Endodermal cell (in vitro differentiated cells): ENCODE measurements around the gene CTLA4. TPM values are rescaled to one million over a fixed set of nuclear protein-coding genes. Genes with fewer than 3 reads are reported as not detected.

Source experiments
- DNase-seq: peaks from one replicate; pipeline ENCODE4 v3.0.0-alpha.2; 2017
- H3K27ac ChIP-seq: 2 replicates; pipeline ENCODE4 v1.5.1; 2013; ENCODE audit warnings: mild to moderate bottlenecking, low read depth, low read length, moderate library complexity
- H3K27me3 ChIP-seq: 2 replicates; pipeline ENCODE4 v1.6.1; 2013; ENCODE audit warnings: mild to moderate bottlenecking, low read length, moderate library complexity; ENCODE audit not compliant: insufficient read depth, control insufficient read depth, poor library complexity, severe bottlenecking
- H3K36me3 ChIP-seq: 2 replicates; pipeline ENCODE4 v1.7.0; 2013; ENCODE audit warnings: mild to moderate bottlenecking, low read length, moderate library complexity; ENCODE audit not compliant: control insufficient read depth, insufficient read depth
- H3K4me1 ChIP-seq: one replicate; pipeline ENCODE4 v1.7.0; 2013; ENCODE audit warnings: low read length; ENCODE audit not compliant: control insufficient read depth, insufficient read depth
- H3K4me3 ChIP-seq: 2 replicates; pipeline ENCODE4 v1.5.1; 2013; ENCODE audit warnings: mild to moderate bottlenecking, low read length, moderate library complexity
- H3K9ac ChIP-seq: 2 replicates; pipeline ENCODE4 v1.6.1; 2013; ENCODE audit warnings: mild to moderate bottlenecking, low read length, moderate library complexity; ENCODE audit not compliant: poor library complexity, severe bottlenecking; ENCODE audit errors: extremely low read depth
- H3K9me3 ChIP-seq: 2 replicates; pipeline ENCODE4 v1.6.1; 2013; ENCODE audit warnings: mild to moderate bottlenecking, low read length, moderate library complexity; ENCODE audit not compliant: control insufficient read depth
- H3K27ac Mint-ChIP-seq: 2 replicates; pipeline ENCODE4 v1.8.0; 2020; ENCODE audit warnings: mixed read lengths
- H3K27me3 Mint-ChIP-seq: 2 replicates; pipeline ENCODE4 v1.8.0; 2021; ENCODE audit warnings: mild to moderate bottlenecking, mixed read lengths; ENCODE audit not compliant: insufficient read depth
- H3K36me3 Mint-ChIP-seq: 2 replicates; pipeline ENCODE4 v1.8.0; 2020; ENCODE audit warnings: low read depth, mixed read lengths
- H3K4me1 Mint-ChIP-seq: 2 replicates; pipeline ENCODE4 v1.8.0; 2020; ENCODE audit warnings: mixed read lengths
- H3K4me3 Mint-ChIP-seq: 2 replicates; pipeline ENCODE4 v1.8.0; 2020; ENCODE audit warnings: mild to moderate bottlenecking, moderate library complexity, mixed read lengths
- H3K9me3 Mint-ChIP-seq: 2 replicates; pipeline ENCODE4 v1.8.0; 2020; ENCODE audit warnings: mild to moderate bottlenecking, mixed read lengths
- CTCF ChIP-seq: fragments of 200-600 bp; sonication (generic); conservative IDR thresholded peaks from 2 replicates; pipeline ENCODE4 v1.5.0; 2021; ENCODE audit warnings: antibody characterized with exemption, mild to moderate bottlenecking
- whole genome bisulfite sequencing, 2 experiments: methylation state at CpG; one replicate each; pipeline versions ENCODE4 v1.1.5 to v1.1.7; 2013; ENCODE audit warnings: missing lambda C conversion rate in 2 of 2, mixed read lengths in 1 of 2; ENCODE audit not compliant: insufficient coverage in 1 of 2, insufficient read length in 1 of 2; 5-methylcytosine and 5-hydroxymethylcytosine counted together
- total RNA-seq, 2 donors: library from RNA; stranded (reverse); fragmentation: NEBNext Ultra II Directional in 1 of 2; extraction: Animal tissue kit (Norgen Biotek cat#: 25700) in 1 of 2; gene quantifications; 2 replicates in 1 of 2; 3 replicates in 1 of 2; pipeline ENCODE4 v1.2.1, GENCODE V29; 2021

The CTLA4 gene
- total RNA-seq, 2 donors from 2014 or later = not detected

- H3K9me3 ChIP-seq = no peaks in the 10 kb centered on the region
- H3K27ac Mint-ChIP-seq = no peak overlapping the region
- TF ChIP-seq CTCF = no peak
- no peak overlapping the region for H3K27ac ChIP-seq
- DNase-seq = no peak
- H3K4me3 ChIP-seq = no peak overlapping the region
- H3K36me3 Mint-ChIP-seq = no peaks in the 10 kb centered on the region
- no peaks in the 10 kb centered on the region for H3K27me3 Mint-ChIP-seq
- H3K9me3 Mint-ChIP-seq = no peaks in the 10 kb centered on the region
- WGBS, 2 experiments = 93 to 94% methylated on average over 5 to 7 of the region's 7 CpGs
- no peaks in the 10 kb centered on the region for H3K4me1 ChIP-seq
- H3K4me1 Mint-ChIP-seq = no peaks in the 10 kb centered on the region
- no peak overlapping the region for H3K4me3 Mint-ChIP-seq
- no peaks in the 10 kb centered on the region for H3K27me3 ChIP-seq
- no peaks in the 10 kb centered on the region for H3K36me3 ChIP-seq
- no peak overlapping the region for H3K9ac ChIP-seq
Measured at GRCh38 chr2:203893840-203894239, 26.3 kb downstream of the CTLA4 start.

- no peak overlapping the region for H3K4me3 ChIP-seq
- no peaks in the 10 kb centered on the region for H3K27me3 Mint-ChIP-seq
- no peaks in the 10 kb centered on the region for H3K36me3 Mint-ChIP-seq
Measured at GRCh38 chr2:203894262-203894661, 26.7 kb downstream of the CTLA4 start.

DNA sequence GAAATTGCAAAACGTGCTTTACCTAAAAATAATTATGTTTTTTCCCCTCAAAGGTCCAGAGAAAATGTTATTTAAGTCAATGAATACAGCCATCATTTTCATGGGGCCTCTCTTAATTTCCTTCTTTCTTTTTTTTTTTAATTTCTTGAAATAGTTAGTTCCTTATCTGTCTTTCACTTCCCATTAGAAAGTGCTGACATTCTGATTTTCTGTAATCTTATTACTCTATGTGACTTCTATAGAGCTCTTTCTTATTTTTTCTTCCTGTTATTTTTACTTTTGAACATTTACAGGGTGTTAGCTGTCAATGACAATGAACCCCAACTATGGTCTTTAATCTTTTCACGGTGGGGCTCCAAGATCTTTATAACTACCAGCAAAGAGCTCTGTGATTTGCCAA is 30.0 kb downstream of the CTLA4 start:
- H3K27me3 Mint-ChIP-seq = no peaks in the 10 kb centered on the region

More at GRCh38 chr2:203894262-203894661, 26.7 kb downstream of the CTLA4 start:
- Mint-ChIP-seq H3K9me3 (no peaks in the 10 kb centered on the region), H3K4me1 (no peaks in the 10 kb centered on the region), H3K4me3 (no peak overlapping the region), H3K27ac (no peak overlapping the region)
- Histone ChIP-seq H3K9me3 (no peaks in the 10 kb centered on the region), H3K9ac (no peak overlapping the region), H3K36me3 (no peaks in the 10 kb centered on the region), H3K27me3 (no peaks in the 10 kb centered on the region), H3K4me1 (no peaks in the 10 kb centered on the region), H3K27ac (no peak overlapping the region)
- no peak for DNase-seq
- TF ChIP-seq CTCF = no peak
- 94 to 100% methylated on average over 1 of the region's 1 CpG for WGBS, 2 experiments

More for the DNA sequence above, 30.0 kb downstream of the CTLA4 start:
- Histone ChIP-seq H3K36me3 (no peaks in the 10 kb centered on the region), H3K4me3 (no peak overlapping the region), H3K4me1 (no peaks in the 10 kb centered on the region), H3K9ac (no peak overlapping the region), H3K27ac (no peak overlapping the region), H3K9me3 (peaks cover 8% of the 10 kb centered on the region), H3K27me3 (no peaks in the 10 kb centered on the region)
- 92 to 100% methylated on average over 1 to 2 of the region's 2 CpGs for WGBS, 2 experiments
- Mint-ChIP-seq H3K9me3 (peaks cover 16% of the 10 kb centered on the region), H3K36me3 (no peaks in the 10 kb centered on the region), H3K4me3 (no peak overlapping the region), H3K4me1 (no peaks in the 10 kb centered on the region), H3K27ac (no peak overlapping the region)
- DNase-seq = no peak
- no peak for TF ChIP-seq CTCF
